Stimulated activated CD4-positive, alpha-beta T cell treated with anti-CD3 and anti-CD28 coated beads, Interleukin-4, amount 100 ng/mL, for 1 hour (primary cell): ENCODE results near the gene NAALADL2.
"Not testable (repeated sequence)": the region's sequence is repeated elsewhere in the genome, so short reads cannot be mapped to it uniquely, and the experiment has no call there.

ENCODE experiments used
- DNase-seq: peaks from one replicate; pipeline ENCODE4 v3.0.0-alpha.2; 2020

NAALADL2 gene

GRCh38 chr3:175731543-175731942 lies 872.4 kb downstream of the NAALADL2 start:
- DNase-seq: no peak

- DNase-seq: no peak
Observed at GRCh38 chr3:175732017-175732416, 872.9 kb downstream of the NAALADL2 start.

GRCh38 chr3:175735866-175736265 lies 876.7 kb downstream of the NAALADL2 start:
- no peak for DNase-seq

GRCh38 chr3:175737646-175738572 lies 878.8 kb downstream of the NAALADL2 start:
- no peak for DNase-seq

- DNase-seq: no peak
Observed at GRCh38 chr3:175741951-175742350, 882.8 kb downstream of the NAALADL2 start.

- no peak for DNase-seq
Observed at GRCh38 chr3:175743733-175744400, 884.7 kb downstream of the NAALADL2 start.

GRCh38 chr3:175746308-175746707 lies 887.2 kb downstream of the NAALADL2 start:
- no peak for DNase-seq

- no peak for DNase-seq
Observed at GRCh38 chr3:175748087-175748730, 889.1 kb downstream of the NAALADL2 start.

- DNase-seq: no peak
Observed at GRCh38 chr3:175749981-175750380, 890.8 kb downstream of the NAALADL2 start.

GRCh38 chr3:175751089-175751488 lies 892.0 kb downstream of the NAALADL2 start:
- DNase-seq: no peak

- no peak for DNase-seq
Observed at GRCh38 chr3:175763948-175764347, 904.8 kb downstream of the NAALADL2 start.

GRCh38 chr3:175764722-175765121 lies 905.6 kb downstream of the NAALADL2 start:
- no peak for DNase-seq

GRCh38 chr3:175770426-175770825 lies 911.3 kb downstream of the NAALADL2 start:
- no peak for DNase-seq

GRCh38 chr3:175777495-175777894 lies 918.4 kb downstream of the NAALADL2 start:
- no peak for DNase-seq

- no peak for DNase-seq
Observed at GRCh38 chr3:175777965-175778364, 918.8 kb downstream of the NAALADL2 start.

GRCh38 chr3:175778994-175779393 lies 919.9 kb downstream of the NAALADL2 start:
- no peak for DNase-seq

- DNase-seq: not testable (repeated sequence)
Observed at GRCh38 chr3:175787109-175787508, 928.0 kb downstream of the NAALADL2 start.

GRCh38 chr3:175792245-175792644 lies 933.1 kb downstream of the NAALADL2 start:
- DNase-seq: no peak

- no peak for DNase-seq
Observed at GRCh38 chr3:175798326-175798725, 939.2 kb downstream of the NAALADL2 start.

- no peak for DNase-seq
Observed at GRCh38 chr3:175805825-175806224, 946.7 kb downstream of the NAALADL2 start.

GRCh38 chr3:175807175-175807574 lies 948.0 kb downstream of the NAALADL2 start:
- no peak for DNase-seq

GRCh38 chr3:175818811-175819464 lies 959.8 kb downstream of the NAALADL2 start:
- no peak for DNase-seq
